ENCODE results near the gene RNASE13.
"Not testable (repeated sequence)": the region's sequence is repeated elsewhere in the genome, so short reads cannot be mapped to it uniquely, and the experiment has no call there.

Gene RNASE13

DNA sequence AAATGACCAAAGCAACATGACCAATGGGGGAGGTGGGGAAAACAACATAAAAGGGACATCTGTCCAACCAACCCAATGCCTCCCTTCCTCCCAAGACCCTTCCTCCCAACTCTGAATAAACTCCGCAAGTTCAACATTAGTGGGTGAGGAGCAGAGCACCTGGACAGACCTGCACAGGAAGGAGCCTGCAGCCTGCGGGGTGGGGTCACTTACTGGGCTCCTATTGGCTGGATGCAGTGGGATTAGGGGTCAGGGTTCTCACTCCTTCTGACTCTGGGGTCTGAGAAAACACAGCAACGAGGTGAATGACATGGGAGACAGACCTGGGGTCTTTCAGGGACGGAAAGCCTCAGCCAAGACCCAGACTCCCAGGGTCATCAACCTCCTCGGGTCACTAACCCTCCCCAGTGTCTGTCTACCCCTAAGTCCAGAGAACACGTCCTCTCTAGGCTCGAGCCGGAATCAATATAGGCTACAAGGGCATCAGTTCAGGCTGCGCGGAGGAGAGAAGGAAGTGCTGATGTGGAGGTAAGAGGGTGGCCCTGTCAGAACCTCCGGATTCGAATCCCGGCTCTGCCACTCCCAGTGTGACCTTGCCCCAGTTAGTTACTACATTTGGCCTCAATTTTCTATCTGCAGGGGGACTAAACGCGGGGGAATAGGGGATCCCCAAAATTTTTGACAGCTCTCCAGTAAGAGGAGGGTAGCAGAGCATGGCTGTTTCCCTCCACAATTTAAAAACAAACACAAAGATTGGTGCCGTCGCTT is 10.6 kb downstream of the RNASE13 start:
- no peak for DNase-seq

DNA sequence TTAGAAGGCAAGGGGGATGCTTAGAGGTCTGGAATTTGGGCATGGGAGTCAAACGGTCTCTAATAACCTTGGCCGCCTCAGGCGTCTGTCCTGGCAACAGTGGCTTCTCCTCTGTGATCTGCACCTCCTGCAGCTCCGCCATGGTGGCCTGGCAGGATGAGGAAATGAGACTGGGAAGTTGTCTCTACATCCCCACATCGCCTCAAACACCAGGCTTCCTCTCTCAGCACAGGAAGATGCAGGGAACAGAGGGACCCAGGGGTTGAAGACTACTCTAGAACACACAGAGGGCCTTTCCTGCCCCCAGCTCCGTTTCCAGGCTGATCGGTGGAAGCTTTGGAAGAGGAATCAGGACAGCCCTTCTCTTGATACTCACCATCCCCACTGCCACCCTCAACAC is 11.4 kb downstream of the RNASE13 start:
- peak in 15 of 56 donors; percentile 9 to 48 (median 19) for DNase-seq

DNA sequence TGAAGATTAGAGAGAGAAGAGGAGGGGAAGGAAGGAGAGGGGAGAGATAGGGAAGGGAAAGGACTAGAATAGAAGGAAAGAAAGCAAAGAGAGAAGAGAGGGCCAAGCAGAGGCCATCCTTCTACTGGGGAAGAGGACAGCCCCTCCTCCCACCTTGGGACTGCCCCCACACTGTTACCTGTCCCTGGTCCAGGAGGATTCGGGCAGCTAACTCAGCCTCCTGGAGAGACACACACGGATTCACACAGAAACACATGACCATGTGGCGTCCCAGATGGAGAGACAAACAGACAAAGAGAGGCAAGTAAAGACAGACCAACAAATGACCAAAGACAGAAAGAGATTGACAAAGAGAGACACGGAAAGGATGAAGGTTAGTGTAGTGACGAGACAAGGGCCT is 11.9 kb downstream of the RNASE13 start:
- no peak for DNase-seq

DNA sequence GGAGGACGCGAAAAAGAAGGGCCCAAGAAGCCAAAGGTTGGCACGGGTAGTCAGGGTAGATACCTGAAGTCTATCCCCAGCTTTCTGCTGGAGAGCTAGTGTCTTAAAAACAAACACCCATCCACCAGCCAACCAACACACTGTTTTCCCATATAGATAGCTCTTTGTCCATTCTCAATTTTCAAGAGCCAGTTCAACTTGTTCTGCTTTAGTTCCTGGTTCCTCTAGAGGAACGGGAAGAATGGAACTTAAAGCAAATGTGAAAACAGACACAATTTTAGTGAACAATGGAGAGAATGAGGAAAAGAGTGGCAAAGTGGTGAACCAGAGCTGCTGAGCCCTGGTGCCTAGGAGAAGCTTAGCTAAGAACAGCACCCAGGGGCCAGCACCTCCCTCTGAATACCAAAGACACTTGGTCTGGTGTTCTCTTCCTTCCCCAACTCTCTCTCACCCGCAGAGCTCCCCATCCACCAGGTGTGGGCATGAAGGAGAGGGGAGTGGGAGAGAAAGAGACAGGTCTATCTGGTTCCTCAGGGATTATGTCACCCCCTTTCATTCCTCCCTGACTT is 13.5 kb downstream of the RNASE13 start:
- no peak for DNase-seq

DNA sequence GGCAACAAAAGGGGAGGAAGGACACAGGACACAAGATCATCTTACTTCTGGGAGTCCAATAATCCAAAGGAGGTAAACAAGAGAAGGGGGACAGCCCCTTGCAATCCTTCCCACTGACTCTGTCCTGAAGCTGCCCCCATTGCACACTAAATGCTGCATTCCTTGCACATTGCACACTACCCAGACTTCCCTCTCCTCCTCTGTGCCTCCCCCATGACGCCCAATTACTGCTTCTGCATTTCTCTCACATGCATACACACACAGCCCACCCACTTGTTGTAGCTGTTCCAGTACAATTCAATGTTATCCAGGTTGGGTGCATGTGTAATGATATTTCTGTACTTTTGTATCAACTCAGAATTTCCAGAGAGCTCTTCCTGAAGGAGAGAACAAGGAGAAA is 15.2 kb downstream of the RNASE13 start:
- DNase-seq = no peak

DNA sequence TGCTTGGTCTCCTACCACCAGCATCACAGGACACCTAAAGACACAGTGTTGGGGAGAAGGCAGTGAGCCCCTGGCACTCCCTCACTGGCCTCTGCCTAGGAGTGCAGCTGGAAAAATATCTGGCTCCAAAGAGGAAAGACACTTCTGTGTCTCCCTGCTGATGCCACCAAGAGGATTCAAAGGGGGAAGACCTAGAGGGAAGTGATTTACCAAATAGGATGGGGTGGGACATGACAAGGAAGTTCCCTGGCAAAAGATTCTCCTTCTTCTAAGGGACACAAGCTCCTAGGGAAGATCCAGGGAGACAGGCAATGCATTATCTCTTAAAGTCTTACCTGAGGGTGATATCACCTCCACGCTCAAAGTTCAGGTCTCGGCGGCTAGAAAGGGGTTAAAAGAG is 15.8 kb downstream of the RNASE13 start:
- no peak for DNase-seq

DNA sequence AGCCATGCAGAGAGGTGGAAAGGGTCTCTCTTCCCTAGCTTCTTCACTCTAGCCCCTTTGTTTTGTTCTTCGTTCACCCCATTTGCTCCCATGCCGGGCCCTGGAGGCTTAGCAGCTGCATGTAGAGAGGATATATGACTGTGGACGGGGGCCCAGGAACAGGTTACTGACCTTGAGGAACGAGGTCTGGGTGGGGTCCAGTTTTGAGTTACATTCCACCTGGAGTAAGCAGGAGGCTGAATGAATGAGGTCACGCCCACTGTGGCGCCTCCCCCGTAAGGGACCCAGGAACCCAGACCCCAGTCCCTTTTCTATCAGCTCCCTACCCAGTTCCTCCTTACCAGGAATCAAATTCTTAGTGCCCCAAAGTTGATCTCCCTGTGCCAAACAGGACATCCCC is 16.3 kb downstream of the RNASE13 start:
- no peak for DNase-seq

GRCh38 chr14:21017528-21018245 is 16.9 kb downstream of the RNASE13 start:
- peak in 1 of 56 donors; percentile 7 for DNase-seq

GRCh38 chr14:21016413-21017190 is 18.0 kb downstream of the RNASE13 start:
- no peak for DNase-seq

DNA sequence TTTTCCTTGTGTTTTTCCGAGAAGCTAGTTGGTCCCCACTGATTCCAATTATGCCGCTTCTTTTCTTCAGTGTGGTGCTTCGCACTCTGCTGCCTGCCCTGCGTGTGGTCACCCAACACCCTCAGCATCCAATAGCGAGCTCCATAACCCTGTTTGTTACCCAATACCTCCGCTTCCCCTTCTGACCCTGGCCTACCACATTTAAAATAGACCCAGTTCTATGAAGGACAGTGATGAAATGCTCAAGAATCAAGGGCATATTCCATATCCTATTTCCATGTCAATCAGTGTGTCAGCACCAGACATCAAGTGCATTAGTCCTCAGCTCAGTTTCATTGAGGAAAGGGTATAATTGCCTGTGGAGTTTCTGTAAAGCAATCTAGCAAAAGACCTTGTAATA is 19.3 kb downstream of the RNASE13 start:
- DNase-seq = no peak

- peak in 53 of 56 donors; percentile 22 to 95 (median 79) for DNase-seq
Observed at GRCh38 chr14:21014761-21015190, 19.8 kb downstream of the RNASE13 start.

DNA sequence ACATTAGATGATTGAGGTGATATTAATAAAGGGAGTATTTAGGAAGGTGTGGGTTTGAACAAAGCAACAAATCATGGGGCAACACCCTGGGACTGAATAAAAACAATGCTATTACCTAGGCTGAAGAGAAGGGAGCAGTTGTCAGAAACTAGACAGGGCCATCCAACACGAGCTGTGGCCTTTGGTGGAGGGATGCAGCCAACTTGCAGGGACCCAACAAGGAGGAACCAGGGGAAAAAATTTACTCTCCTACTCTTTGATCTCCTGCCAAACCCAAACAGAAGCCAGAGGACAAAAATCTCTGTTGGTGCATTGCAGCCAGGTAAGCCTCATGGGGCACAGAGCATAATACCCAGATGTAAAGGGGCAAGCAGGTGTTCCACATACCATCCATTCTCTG is 23.5 kb downstream of the RNASE13 start:
- no peak for DNase-seq

- not testable (repeated sequence) for DNase-seq
Observed at GRCh38 chr14:21009721-21010120, 24.9 kb downstream of the RNASE13 start.

DNA sequence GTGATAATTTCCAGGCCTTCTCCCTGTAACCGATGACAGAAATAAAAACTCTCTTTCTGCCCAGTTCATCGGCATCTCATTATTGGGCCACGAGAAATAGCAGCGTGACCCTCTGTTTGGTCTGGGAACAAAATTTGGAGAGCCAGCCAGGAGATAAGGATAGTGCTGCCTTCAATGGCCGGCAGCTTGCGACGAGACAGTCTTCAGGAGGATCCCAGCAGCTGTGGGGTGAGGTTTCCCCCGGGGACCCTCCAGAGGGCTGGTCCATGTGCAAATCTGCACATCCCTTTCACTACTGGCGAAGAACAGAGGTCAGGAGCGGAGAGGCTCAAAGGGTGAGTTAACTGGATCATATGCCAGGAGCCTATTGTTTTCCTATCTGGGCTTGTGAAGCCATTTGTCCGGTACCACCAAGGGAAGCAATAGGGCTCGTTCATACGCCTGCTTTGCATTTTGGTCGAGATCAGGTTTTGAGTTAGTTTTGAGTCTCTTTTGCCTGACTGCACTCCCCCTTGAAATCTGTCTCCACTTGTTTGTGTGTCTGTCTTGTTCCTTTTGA is 30.7 kb downstream of the RNASE13 start:
- no peak for DNase-seq

DNA sequence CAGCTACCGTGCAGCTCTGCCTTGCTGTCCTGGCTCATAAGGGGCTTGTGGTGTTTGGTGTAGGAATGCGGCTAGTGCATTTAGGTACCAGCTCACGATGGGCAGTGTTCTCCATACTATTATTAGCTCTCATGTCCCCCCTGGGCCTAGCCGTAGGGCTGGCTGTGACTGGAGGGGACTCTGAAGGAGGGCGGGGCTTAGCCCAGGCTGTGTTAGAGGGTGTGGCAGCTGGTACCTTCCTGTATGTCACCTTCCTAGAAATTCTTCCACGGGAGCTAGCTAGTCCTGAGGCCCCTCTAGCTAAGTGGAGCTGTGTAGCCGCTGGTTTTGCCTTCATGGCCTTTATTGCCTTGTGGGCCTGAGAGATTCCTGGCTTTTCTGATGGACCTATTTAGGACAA is 33.4 kb downstream of the RNASE13 start:
- DNase-seq = no peak

- no peak for DNase-seq
Observed at GRCh38 chr14:20999591-20999990, 35.0 kb downstream of the RNASE13 start.

DNA sequence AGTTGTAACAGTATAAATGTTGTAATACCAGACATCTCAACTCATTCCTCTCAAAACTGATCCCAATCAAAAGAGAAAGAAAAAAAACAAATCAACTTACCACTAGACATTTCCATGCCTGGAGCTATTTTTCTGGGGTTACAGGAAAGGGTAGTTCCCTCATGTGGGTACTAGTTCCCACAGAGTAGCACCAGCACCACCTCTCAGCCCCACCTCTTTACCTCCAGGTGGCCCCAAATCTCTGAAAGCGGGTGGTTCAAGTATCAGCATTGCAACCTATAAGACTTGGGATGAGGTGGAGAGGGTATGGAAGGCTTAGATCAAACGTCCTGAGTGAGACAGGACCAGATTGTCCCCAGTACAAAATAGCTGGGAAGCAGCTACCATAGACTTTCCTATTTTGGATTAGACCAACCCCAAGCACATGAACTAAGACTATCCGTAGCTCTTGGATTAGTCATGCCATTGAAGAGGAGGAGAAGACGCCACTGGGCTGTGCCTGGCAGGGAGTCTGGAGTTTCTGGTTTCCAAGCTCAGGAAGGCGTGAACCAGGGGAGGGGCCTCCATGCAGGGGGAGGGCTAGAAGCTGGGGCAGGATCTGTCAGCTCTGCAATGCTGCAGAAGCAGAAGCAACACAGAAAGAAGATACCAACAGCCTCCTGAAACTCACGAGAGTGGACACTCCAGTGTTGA is 35.8 kb downstream of the RNASE13 start, which contains the start of gene SLC39A2:
Gene SLC39A2, plus strand, starts transcription at position 620 of the 693 bp plus-strand sequence. CDS start 154 bp downstream, outside the sequence.
- DNase-seq = no peak

GRCh38 chr14:20998139-20998538 is 36.5 kb downstream of the RNASE13 start:
- no peak for DNase-seq

- DNase-seq = no peak
Observed at GRCh38 chr14:20997564-20997963, 37.0 kb downstream of the RNASE13 start.

DNA sequence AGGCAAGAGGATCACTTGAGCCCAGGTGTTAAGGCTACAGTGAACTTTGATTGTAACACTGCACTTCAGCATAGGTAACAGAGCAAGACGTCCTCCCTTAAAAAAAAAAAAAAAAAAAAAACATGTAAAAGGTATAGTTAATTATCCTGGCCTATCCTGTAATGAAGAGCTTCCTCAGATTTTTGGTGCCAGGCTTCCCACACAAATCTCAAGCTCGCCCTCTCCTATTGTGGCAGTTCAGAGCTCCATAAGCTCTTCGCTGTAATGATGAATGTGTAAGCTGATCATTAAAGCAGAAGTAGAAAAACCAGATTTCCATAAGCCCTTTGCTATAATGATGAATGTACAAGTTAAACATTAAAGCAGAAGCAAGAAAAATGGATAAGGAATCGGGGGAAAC is 37.5 kb downstream of the RNASE13 start:
- no peak for DNase-seq

DNA sequence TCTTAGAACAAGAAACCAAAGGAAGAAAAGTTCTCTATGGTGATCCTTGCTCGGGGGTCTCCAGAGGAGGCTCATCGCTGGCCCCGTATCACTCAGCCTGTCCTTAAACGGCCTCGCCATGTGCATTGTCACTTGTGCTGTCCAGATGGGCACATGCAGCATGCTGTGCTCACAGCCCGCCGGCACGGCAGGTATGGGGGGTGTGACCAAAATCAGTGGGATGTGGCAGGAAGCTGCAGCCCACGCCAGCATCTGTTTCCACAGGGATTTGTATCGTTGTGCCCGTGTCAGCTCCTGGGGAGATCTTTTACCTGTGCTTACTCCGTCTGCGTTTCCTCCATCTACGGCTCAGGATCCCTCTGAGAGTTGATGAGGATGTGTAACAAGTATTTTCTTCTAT is 38.1 kb downstream of the RNASE13 start:
- DNase-seq = no peak

All from nucleus accumbens (tissue), 56 donors.